GM23248 (cell line): ENCODE data around the gene ETFA. TPM values are rescaled to one million over a fixed set of nuclear protein-coding genes. Genes with fewer than 3 reads are reported as not detected.
"Not testable (repeated sequence)": the region's sequence is repeated elsewhere in the genome, so short reads cannot be mapped to it uniquely, and the experiment has no call there.

Experiments
- DNase-seq: peaks from one replicate; pipeline ENCODE4 v3.0.0-alpha.2; 2015
- H2AFZ ChIP-seq: fragments of 200-600 bp; sonication (generic); 2 replicates; pipeline ENCODE4 v1.6.1; 2016; ENCODE audit warnings: antibody characterized with exemption
- H3F3A ChIP-seq: fragments of 200-600 bp; sonication (generic); 2 replicates; pipeline ENCODE4 v1.6.1; 2016; ENCODE audit warnings: mild to moderate bottlenecking, antibody characterized with exemption, mixed run types; ENCODE audit not compliant: insufficient read depth
- H3K27ac ChIP-seq: fragments of 200-600 bp; sonication (generic); 2 replicates; pipeline ENCODE4 v1.5.1; 2016; ENCODE audit warnings: mild to moderate bottlenecking
- H3K27me3 ChIP-seq: fragments of 200-600 bp; sonication (generic); replicated peaks from 2 replicates; pipeline ENCODE4 v1.6.1; 2016; ENCODE audit warnings: mild to moderate bottlenecking; ENCODE audit not compliant: insufficient read depth
- H3K36me3 ChIP-seq: fragments of 200-600 bp; sonication (generic); 2 replicates; pipeline ENCODE4 v1.6.1; 2016; ENCODE audit warnings: low read depth, mild to moderate bottlenecking
- H3K4me1 ChIP-seq: fragments of 200-600 bp; sonication (generic); 2 replicates; pipeline ENCODE4 v1.6.1; 2016; ENCODE audit warnings: mild to moderate bottlenecking; ENCODE audit not compliant: insufficient read depth
- H3K4me2 ChIP-seq: fragments of 200-600 bp; sonication (generic); one replicate; pipeline ENCODE4 v1.6.1; 2016; ENCODE audit warnings: mild to moderate bottlenecking; ENCODE audit not compliant: unreplicated experiment
- H3K4me3 ChIP-seq: fragments of 200-600 bp; sonication (generic); 2 replicates; pipeline ENCODE4 v1.5.1; 2016; ENCODE audit warnings: mild to moderate bottlenecking
- H3K79me2 ChIP-seq: fragments of 200-600 bp; sonication (generic); 2 replicates; pipeline ENCODE4 v1.6.1; 2016; ENCODE audit warnings: mild to moderate bottlenecking; ENCODE audit not compliant: insufficient read depth
- H3K9ac ChIP-seq: fragments of 200-600 bp; sonication (generic); 2 replicates; pipeline ENCODE4 v1.6.1; 2016; ENCODE audit warnings: mild to moderate bottlenecking
- H3K9me2 ChIP-seq: fragments of 200-600 bp; sonication (generic); 2 replicates; pipeline ENCODE4 v1.6.1; 2016; ENCODE audit warnings: mixed run types, mild to moderate bottlenecking, moderate library complexity; ENCODE audit not compliant: insufficient read depth
- H3K9me3 ChIP-seq: fragments of 200-600 bp; sonication (generic); one replicate; pipeline ENCODE4 v1.6.1; 2017; ENCODE audit warnings: low read depth
- H4K20me1 ChIP-seq: fragments of 200-600 bp; sonication (generic); 2 replicates; pipeline ENCODE4 v1.6.0; 2016; ENCODE audit not compliant: insufficient read depth
- EZH2 ChIP-seq: fragments of 200-600 bp; sonication (generic); IDR thresholded peaks from 2 replicates; pipeline ENCODE4 v1.6.1; 2018; ENCODE audit warnings: antibody characterized with exemption, mild to moderate bottlenecking; ENCODE audit not compliant: insufficient read depth, poor library complexity, severe bottlenecking
- EZH2phosphoT487 ChIP-seq: fragments of 200-600 bp; sonication (generic); IDR thresholded peaks from 2 replicates; pipeline ENCODE4 v1.6.1; 2018; ENCODE audit warnings: antibody characterized with exemption, moderate library complexity, mild to moderate bottlenecking, low read depth; ENCODE audit not compliant: insufficient read depth
- WGBS, 2 experiments: methylation state at CpG; one replicate each; pipeline ENCODE4 v1.1.6; 2015 to 2017; ENCODE audit warnings: low lambda C conversion rate in 2 of 2, low coverage in 1 of 2; ENCODE audit errors: missing lambda C conversion rate in 2 of 2; 5-methylcytosine and 5-hydroxymethylcytosine counted together
- in situ Hi-C: fragments of 300-500 bp; cut with MboI; formaldehyde crosslinking; loops from 2 replicates; pipeline ENCODE4 v1.15.0; 2020
- polyA plus RNA-seq: library from polyadenylated mRNA; unstranded; fragments of >200 nt; fragmentation: Nextera tagmentation; extraction: Ambion mirVana; gene quantifications from 2 replicates; pipeline ENCODE4 v1.2.1, GENCODE V29; 2016
- total RNA-seq: library from RNA; depleted of rRNA; stranded (reverse); fragments of >200 nt; shearing (Covaris generic); gene quantifications from 2 replicates; pipeline ENCODE4 v1.2.3, GENCODE V29; 2014

ETFA gene
- total and polyA plus RNA-seq, 2 experiments from 2014 or later, result 94.8 to 141 TPM

- Histone ChIP-seq H3K4me2 (no peak overlapping the region), H3K36me3 (no peaks in the 10 kb centered on the region), H4K20me1 (peaks cover 13% of the 10 kb centered on the region), H2AFZ (no peak overlapping the region), H3K27me3 (no peaks in the 10 kb centered on the region), H3K9me3 (no peaks in the 10 kb centered on the region), H3F3A (no peaks in the 10 kb centered on the region), H3K27ac (no peak overlapping the region), H3K4me1 (no peaks in the 10 kb centered on the region), H3K9ac (no peak overlapping the region), H3K4me3 (no peak overlapping the region), H3K9me2 (no peaks in the 10 kb centered on the region), H3K79me2 (peaks cover 98% of the 10 kb centered on the region)
- in situ Hi-C loops, result no loop called here
- no peak for DNase-seq
- WGBS, 2 experiments, result 93 to 96% methylated on average over 1 of the region's 1 CpG
- no peak for TF ChIP-seq EZH2phosphoT487
- TF ChIP-seq EZH2, result no peak
These were observed 11.5 kb downstream of the ETFA start for GRCh38 chr15:76299786-76300185.

DNA sequence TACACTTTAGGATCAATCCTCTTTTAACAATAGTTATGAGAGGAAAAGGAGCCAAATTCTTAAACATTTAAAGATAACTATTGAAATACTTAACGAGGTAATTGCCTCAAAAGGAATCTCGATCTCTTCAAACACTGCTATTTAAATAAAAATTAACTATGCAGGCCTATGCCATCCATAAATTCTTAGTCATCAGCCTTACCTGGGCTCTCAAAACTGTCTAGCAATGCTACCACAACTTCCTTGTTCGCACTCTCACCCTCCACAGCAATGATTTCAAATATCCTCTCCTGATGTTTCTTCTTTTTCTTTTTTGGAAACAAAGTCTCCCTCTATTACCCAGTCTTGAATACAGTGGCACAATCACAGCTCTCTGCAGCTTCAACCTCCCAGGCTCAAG, 12.3 kb downstream of the ETFA start:
- TF ChIP-seq EZH2phosphoT487 (no peak), EZH2 (no peak)

DNA sequence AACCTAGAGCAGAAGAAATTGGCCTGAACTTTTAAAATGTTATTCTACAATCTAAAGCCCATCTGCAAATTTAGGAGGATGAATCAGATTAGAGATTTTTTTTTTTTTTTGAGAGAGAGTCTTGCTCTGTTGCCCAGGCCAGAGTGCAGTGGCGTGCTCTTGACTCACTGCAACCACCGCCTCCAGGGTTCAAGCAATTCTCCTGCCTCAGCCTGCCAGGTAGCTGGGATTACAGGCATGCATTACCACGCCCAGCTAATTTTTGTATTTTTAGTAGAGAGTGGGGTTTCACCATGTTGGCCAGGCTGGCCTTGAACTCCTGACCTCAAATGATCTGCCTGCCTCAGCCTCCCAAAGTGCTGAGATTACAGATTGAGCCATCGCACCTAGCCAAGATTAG, 13.3 kb downstream of the ETFA start:
- DNase-seq, H3K9ac ChIP-seq: not testable (repeated sequence)
- peaks cover 14% of the 10 kb centered on the region for H4K20me1 ChIP-seq

More for the DNA sequence above, 12.3 kb downstream of the ETFA start:
- Histone ChIP-seq H3K9me3 (no peaks in the 10 kb centered on the region), H3K9me2 (no peaks in the 10 kb centered on the region), H3K79me2 (peaks cover 98% of the 10 kb centered on the region), H3K4me2 (no peak overlapping the region), H3K27me3 (no peaks in the 10 kb centered on the region), H3F3A (no peaks in the 10 kb centered on the region), H3K4me3 (no peak overlapping the region), H3K36me3 (no peaks in the 10 kb centered on the region), H2AFZ (no peak overlapping the region), H3K9ac (no peak overlapping the region), H3K4me1 (peaks cover 2% of the 10 kb centered on the region; the same call in 1 of the 2 replicates), H4K20me1 (peaks cover 13% of the 10 kb centered on the region), H3K27ac (no peak overlapping the region)
- in situ Hi-C loops, result no loop called here
- WGBS, 2 experiments, result 93 to 95% methylated on average over 3 of the region's 3 CpGs
- no peak for DNase-seq

GRCh38 chr15:76296849-76297248, 14.4 kb downstream of the ETFA start:
- peaks cover 98% of the 10 kb centered on the region for H3K79me2 ChIP-seq
- H3K9me2 ChIP-seq, result no peaks in the 10 kb centered on the region
- H3K4me1 ChIP-seq, result peaks cover 14% of the 10 kb centered on the region
- H3K27me3 ChIP-seq, result no peaks in the 10 kb centered on the region
- WGBS, 2 experiments, result 98 to 100% methylated on average over 1 of the region's 1 CpG
- no peak overlapping the region for H3K27ac ChIP-seq
- no peaks in the 10 kb centered on the region for H3K9me3 ChIP-seq
- H3K36me3 ChIP-seq, result no peaks in the 10 kb centered on the region
- H3K4me2 ChIP-seq, result no peak overlapping the region
- no peak for DNase-seq
- H3K4me3 ChIP-seq, result no peak overlapping the region
- in situ Hi-C loops, result no loop called here
- TF ChIP-seq EZH2, result no peak
- TF ChIP-seq EZH2phosphoT487, result no peak
- peaks cover 11% of the 10 kb centered on the region for H4K20me1 ChIP-seq
- no peak overlapping the region for H2AFZ ChIP-seq
- H3K9ac ChIP-seq, result no peak overlapping the region
- peaks cover 10% of the 10 kb centered on the region; the same call in 1 of the 2 replicates for H3F3A ChIP-seq

More for the DNA sequence above, 13.3 kb downstream of the ETFA start:
- H3K27ac ChIP-seq, in situ Hi-C loops, H3K4me3 ChIP-seq, H3K9me3 ChIP-seq, H3K36me3 ChIP-seq, H2AFZ ChIP-seq, H3F3A ChIP-seq, H3K9me2 ChIP-seq, H3K4me2 ChIP-seq, H3K27me3 ChIP-seq: not testable (repeated sequence)
- peaks cover 12% of the 10 kb centered on the region for H3K4me1 ChIP-seq
- 93 to 95% methylated on average over 4 of the region's 4 CpGs for WGBS, 2 experiments
- peaks cover 98% of the 10 kb centered on the region for H3K79me2 ChIP-seq

- H4K20me1 ChIP-seq, H3K27me3 ChIP-seq, H3F3A ChIP-seq, in situ Hi-C loops, H2AFZ ChIP-seq, H3K4me3 ChIP-seq, H3K27ac ChIP-seq, H3K9me3 ChIP-seq, DNase-seq, H3K9ac ChIP-seq, H3K9me2 ChIP-seq, H3K36me3 ChIP-seq, H3K4me2 ChIP-seq: not testable (repeated sequence)
- Histone ChIP-seq H3K4me1 (peaks cover 14% of the 10 kb centered on the region), H3K79me2 (peaks cover 94% of the 10 kb centered on the region)
- 95 to 100% methylated on average over 1 of the region's 1 CpG for WGBS, 2 experiments
These were observed 16.8 kb downstream of the ETFA start for GRCh38 chr15:76294463-76294862.
